ENCODE results near the gene HDGFL2.
"Not testable (repeated sequence)": the region's sequence is repeated elsewhere in the genome, so short reads cannot be mapped to it uniquely, and the experiment has no call there.

The HDGFL2 gene

DNA sequence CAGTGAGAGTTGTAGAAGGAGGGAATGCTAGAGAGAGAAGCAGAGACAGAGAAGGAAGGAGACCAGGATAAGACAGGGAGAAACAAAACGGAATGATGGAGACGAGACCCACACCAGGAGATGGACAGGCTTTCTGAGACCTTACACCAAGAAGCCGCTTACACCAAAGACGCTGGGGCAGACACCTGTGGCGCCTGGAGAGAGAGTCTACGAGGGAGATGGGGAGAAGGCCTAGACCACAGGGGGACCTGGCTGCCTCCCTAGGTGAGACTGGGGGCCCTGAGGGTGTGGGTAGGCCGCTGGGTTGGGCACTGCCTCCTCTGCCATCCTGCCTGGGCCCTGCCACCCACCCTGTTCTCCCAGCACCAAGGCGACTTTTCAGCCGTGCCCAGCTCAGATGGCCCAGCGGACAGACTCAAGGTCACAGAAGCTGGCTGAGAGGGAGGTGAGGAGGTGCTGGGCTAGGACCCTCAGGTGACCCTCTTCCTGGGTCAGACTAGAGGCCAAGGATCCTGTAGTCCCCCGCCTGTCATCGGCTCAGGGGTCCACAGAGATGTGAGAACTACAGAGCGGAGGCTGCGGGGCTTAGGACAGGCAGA is 57.9 kb downstream of the HDGFL2 start:
- no peak for DNase-seq (ENCODE audit: low read depth in 2 of 3, low spot score in 2 of 3)

DNA sequence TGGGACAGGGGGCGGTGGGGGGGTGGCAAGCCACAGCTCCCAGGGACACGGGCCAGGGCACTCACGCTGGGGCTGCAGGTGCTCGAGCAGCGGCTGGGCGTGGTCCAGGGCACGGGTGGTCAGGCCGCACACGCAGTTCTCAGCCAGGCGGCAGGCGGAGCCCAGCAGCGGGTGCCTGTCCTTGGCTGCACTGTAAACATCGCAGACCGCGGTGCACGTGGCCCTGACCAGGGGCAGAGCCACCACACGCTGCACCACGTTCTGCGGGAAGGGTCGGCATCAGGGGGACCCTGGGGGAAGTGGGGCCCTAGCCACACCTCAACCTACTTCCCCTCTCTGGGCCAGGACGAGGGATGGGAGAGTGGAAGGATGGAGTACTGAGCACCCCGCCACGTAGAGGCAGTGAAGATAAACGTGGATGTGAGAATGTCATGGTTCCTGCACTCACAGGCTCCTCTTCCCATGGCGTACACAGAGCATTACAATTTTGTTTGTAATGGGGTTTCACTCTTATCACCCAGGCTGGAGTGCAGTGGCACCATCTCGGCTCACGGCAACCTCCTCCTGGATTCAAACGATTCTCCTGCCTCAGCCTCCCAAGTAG is 59.6 kb downstream of the HDGFL2 start:
- DNase-seq (ENCODE audit: low read depth in 2 of 3, low spot score in 2 of 3), result no peak

- no peak for DNase-seq (ENCODE audit: low read depth in 2 of 3, low spot score in 2 of 3)
Measured at GRCh38 chr19:4533334-4533733, 61.2 kb downstream of the HDGFL2 start.

DNA sequence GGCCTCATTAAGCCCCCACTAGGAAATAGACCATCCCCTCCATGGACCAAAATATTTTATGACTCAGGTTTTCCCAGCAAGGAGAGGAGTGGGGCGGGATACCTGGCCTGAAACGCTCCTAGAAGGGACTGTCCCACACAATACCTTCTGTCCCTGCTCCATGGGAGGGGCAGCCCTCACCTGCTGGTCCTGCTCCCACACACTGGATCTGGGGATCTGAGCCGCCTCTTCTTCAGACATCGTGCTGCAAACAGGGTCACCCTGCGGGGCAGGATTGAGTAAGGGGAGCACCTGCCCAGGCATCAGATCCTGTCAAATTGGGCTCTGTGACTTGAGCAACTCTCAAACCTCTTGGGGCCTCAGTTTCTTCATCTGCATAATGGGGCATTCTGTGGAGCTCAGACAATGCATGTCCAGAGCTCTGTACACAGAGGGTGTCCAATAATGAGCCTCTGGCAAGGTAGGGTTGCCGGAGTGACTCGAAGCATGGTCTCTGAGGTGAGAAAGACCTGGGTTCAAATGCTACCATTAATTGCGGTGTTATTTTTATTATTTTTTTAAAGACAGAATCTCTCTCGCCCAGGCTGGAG is 61.8 kb downstream of the HDGFL2 start:
- DNase-seq (ENCODE audit: low read depth in 2 of 3, low spot score in 2 of 3), result no peak

DNA sequence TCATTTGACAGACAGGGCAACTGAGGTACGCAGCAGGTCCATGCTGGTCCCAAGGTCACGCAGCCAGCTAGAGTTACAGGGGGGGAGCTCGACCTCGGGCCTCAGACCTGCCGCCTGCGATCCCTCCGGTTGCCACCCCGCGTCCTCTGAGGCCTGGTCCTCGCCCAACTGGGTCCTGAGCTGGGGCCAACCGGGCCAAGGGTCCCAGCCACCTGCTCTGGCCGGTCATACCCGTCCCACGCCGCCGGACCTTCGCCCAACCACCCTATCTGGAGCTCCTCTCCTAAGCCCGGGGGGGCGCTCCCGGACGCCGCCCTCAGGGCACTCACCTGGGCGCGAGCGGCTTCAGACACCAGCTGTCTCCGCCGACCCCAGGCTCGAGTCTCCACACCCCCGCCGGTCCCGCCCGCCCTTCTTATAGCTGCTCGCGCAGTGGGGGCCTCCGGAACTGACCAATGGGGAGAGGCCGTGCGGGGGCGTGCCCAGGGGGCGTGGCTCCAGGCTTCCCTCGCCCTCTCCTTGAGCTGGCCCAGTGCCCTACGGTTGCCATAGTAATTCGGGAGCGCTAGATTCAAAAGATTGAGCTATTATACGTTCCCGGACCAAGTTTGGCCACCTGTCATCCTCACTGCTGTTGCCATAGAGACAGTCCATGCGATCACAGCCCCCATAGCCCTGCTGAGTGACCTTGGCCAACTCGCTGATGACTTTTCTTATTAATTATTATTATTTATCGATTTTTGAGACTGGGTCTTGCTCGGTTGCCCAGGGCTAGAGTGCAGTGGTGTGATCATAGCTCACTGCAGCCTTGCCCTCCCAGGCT is 63.0 kb downstream of the HDGFL2 start, which contains the start of gene PLIN5:
TSS of gene PLIN5 (minus strand) at position 389 of the 823 bp plus-strand sequence. CDS start 1,150 bp downstream, outside the sequence.
- DNase-seq (ENCODE audit: low read depth in 2 of 3, low spot score in 2 of 3), result no peak

- DNase-seq (ENCODE audit: low read depth in 2 of 3, low spot score in 2 of 3), result no peak
Measured at GRCh38 chr19:4536798-4537197, 64.7 kb downstream of the HDGFL2 start.

- no peak for DNase-seq (ENCODE audit: low read depth in 2 of 3, low spot score in 2 of 3)
Measured at GRCh38 chr19:4537953-4538600, 66.0 kb downstream of the HDGFL2 start.

- DNase-seq (ENCODE audit: low read depth in 2 of 3, low spot score in 2 of 3), result no peak
Measured at GRCh38 chr19:4538601-4538954, 66.5 kb downstream of the HDGFL2 start.

- DNase-seq (ENCODE audit: low read depth in 2 of 3, low spot score in 2 of 3), result no peak
Measured at GRCh38 chr19:4539169-4539692, 67.1 kb downstream of the HDGFL2 start.

- DNase-seq (ENCODE audit: low read depth in 2 of 3, low spot score in 2 of 3), result no peak
Measured at GRCh38 chr19:4539693-4540581, 67.8 kb downstream of the HDGFL2 start, which contains the start of gene LRG1. TSS of gene LRG1 (minus strand) at chr19:4540036. CDS start at chr19:4540013, 23 bp downstream.

- no peak for DNase-seq (ENCODE audit: low read depth in 2 of 3, low spot score in 2 of 3)
Measured at GRCh38 chr19:4541114-4541805, 69.2 kb downstream of the HDGFL2 start.

GRCh38 chr19:4541806-4542145 is 69.7 kb downstream of the HDGFL2 start:
- not testable (repeated sequence) for DNase-seq (ENCODE audit: low read depth in 2 of 3, low spot score in 2 of 3)

DNA sequence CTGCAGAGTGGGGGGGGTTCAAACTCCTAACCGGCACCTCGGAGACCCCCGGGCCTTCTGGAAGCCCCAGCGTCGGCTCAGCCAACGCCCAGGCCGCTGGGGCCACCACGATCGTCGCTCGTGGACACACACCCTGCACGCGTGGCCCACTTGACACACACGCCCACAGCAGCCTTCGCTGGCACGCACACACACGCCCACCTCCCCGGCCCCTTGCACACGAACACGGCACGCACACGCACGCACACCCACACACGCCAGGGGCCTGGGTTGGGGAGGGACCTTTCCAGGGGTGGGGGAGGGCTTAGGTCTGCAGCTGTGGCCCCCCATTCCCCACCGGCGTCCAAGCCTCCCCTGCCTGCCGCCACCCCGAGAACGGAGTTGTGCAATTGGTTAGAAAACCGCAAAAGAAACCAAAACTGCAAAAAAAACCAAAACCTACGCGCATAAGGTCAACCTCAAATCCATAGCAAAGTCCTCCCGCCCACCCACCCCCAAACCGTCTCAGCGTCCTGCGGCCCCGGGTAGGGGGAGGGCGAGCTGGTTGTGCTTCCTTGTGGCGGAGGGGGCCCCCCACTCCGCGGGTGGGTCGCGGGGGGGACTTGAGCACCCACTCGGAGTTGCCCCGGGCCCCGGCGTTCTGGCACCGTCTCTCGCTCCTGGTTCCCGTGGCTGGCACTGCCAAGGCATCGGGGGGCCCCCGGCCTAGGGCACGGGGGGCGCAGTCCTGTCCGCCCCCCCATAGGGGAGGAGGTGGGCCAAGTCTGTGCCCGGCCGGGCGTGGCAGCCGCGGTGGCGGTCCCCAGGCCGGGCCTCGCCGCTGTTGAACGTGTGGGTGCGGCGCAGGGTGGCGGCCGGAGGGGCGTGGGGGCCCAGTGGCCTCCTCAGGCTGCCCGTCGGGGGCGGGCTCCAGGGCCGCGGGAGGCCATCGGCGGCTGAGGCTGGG is 71.1 kb downstream of the HDGFL2 start:
- DNase-seq (ENCODE audit: low read depth in 2 of 3, low spot score in 2 of 3), result no peak

GRCh38 chr19:4543842-4544647 is 71.9 kb downstream of the HDGFL2 start:
- no peak for DNase-seq (ENCODE audit: low read depth in 2 of 3, low spot score in 2 of 3)

DNA sequence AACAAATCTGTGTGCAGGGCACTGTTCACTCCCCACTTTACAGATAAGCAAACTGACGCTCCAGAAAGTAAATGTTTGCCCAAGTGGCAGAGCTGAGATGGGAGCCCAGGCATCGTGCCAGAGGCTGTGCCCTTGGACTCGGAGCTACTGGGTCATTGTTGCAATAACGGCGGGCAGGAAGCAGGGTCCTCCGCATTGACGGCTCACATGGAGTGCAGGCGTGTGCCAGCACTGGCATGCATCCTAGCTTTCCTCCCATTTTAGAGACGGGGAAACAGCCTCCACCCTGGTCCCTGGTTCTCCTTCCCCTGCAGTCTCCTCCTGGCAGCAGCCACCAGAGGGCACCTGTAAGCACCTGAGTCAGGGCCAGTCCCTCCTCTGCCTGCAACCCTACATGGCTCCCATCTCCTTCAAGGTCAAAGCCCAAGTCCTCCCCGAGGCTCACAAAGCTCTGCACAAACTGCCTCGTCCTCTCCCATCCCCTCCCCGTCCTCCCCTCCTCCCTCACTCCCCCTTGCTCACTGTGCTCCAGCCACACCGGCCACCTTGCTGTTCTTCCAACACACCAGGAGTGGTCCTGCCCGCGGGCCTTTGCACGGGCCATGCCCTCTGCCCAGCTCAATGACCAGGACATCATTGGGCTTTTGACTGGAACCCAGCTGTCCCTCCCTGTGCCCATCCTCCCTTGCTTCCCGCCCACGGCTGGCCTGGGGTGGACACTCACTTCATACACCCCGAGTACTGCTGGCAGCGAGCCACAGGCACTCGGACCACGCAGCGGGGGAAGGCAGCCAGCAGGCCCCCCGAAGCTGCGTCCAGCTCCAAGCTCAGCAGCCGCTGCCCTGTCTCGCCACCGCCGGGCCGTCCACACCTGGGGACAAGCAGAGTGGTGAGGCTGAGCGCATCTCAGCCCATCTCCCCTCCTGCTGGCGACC is 75.5 kb downstream of the HDGFL2 start:
- DNase-seq (ENCODE audit: low read depth in 2 of 3, low spot score in 2 of 3), result no peak

GRCh38 chr19:4548238-4548584 is 76.1 kb downstream of the HDGFL2 start:
- DNase-seq (ENCODE audit: low read depth in 2 of 3, low spot score in 2 of 3), result no peak

DNA sequence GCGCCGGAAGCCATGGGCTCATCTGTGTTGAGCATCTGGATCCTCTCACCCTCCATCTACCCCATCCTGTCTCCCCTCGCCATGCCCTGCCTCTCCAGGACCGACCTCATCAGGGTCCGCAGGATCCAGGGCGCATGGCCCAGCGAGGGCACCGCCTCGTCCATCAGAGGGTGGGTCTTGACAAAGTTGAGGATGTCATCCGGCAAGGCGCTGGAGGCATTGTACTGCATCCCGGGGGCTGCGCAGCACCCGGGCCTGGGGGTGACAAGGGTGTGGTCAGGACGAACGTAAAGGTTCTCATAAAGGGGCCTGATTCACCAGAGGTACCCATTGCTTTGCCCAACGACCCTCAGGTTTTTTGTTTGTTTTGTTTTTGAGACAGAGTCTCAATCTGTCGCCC is 77.9 kb downstream of the HDGFL2 start:
- DNase-seq (ENCODE audit: low read depth in 2 of 3, low spot score in 2 of 3), result no peak

All from activated CD8-positive, alpha-beta memory T cell treated with anti-CD3 and anti-CD28 coated beads for 48 hours (primary cell).